Ishikawa (cell line): ENCODE data around the gene CLSTN2.

Source experiments
- CEBPB ChIP-seq: IDR thresholded peaks from 2 replicates; pipeline ENCODE4 v1.6.1; 2012
- CREB1 ChIP-seq: IDR thresholded peaks from 2 replicates; pipeline ENCODE4 v1.6.1; 2012; ENCODE audit warnings: low read depth
- EGR1 ChIP-seq: IDR thresholded peaks from 2 replicates; pipeline ENCODE4 v1.6.1; 2012
- EP300 ChIP-seq: IDR thresholded peaks from 2 replicates; pipeline ENCODE4 v1.6.1; 2012; ENCODE audit warnings: borderline replicate concordance
- FOXM1 ChIP-seq: IDR thresholded peaks from 2 replicates; pipeline ENCODE4 v1.6.1; 2012; ENCODE audit warnings: low read depth, borderline replicate concordance
- MAX ChIP-seq: IDR thresholded peaks from 2 replicates; pipeline ENCODE4 v1.6.1; 2012
- NFIC ChIP-seq: IDR thresholded peaks from 2 replicates; pipeline ENCODE4 v1.6.1; 2012
- RAD21 ChIP-seq: IDR thresholded peaks from 2 replicates; pipeline ENCODE4 v1.6.1; 2012; ENCODE audit warnings: low read depth
- REST ChIP-seq: IDR thresholded peaks from 2 replicates; pipeline ENCODE4 v1.6.1; 2012; ENCODE audit warnings: low read depth, mild to moderate bottlenecking
- TAF1 ChIP-seq: IDR thresholded peaks from 2 replicates; pipeline ENCODE4 v1.6.1; 2012; ENCODE audit warnings: low read depth, mild to moderate bottlenecking
- TCF12 ChIP-seq: IDR thresholded peaks from 2 replicates; pipeline ENCODE4 v1.6.1; 2012; ENCODE audit warnings: low read depth
- TEAD4 ChIP-seq: IDR thresholded peaks from 2 replicates; pipeline ENCODE4 v1.6.1; 2012
- USF1 ChIP-seq: IDR thresholded peaks from 2 replicates; pipeline ENCODE4 v1.6.1; 2012
- YY1 ChIP-seq: IDR thresholded peaks from 2 replicates; pipeline ENCODE4 v1.6.1; 2012; ENCODE audit warnings: low read depth
- ZBTB7A ChIP-seq: IDR thresholded peaks from 2 replicates; pipeline ENCODE4 v1.6.1; 2012; ENCODE audit warnings: low read depth

The CLSTN2 gene

GRCh38 chr3:140472306-140473020, 537.5 kb downstream of the CLSTN2 start:
- TF ChIP-seq CEBPB (no peak), EP300 (no peak), CREB1 (no peak), TAF1 (no peak), USF1 (no peak), RAD21 (no peak), NFIC (no peak), REST (no peak), TCF12 (no peak), YY1 (no peak), FOXM1 (no peak), TEAD4 (no peak), EGR1 (no peak), ZBTB7A (no peak), MAX (no peak)

GRCh38 chr3:140487566-140487965, 552.6 kb downstream of the CLSTN2 start:
- TF ChIP-seq USF1 (no peak), CREB1 (no peak), ZBTB7A (no peak), RAD21 (no peak), MAX (no peak), NFIC (no peak), EP300 (no peak), CEBPB (no peak), TAF1 (no peak), YY1 (no peak), EGR1 (no peak), TCF12 (no peak), FOXM1 (no peak), REST (no peak)

- TF ChIP-seq EGR1 (no peak), CEBPB (no peak), MAX (no peak), YY1 (no peak), FOXM1 (no peak), USF1 (no peak), NFIC (no peak), REST (no peak), TEAD4 (no peak), EP300 (no peak), TAF1 (no peak), TCF12 (no peak), ZBTB7A (no peak), RAD21 (no peak), CREB1 (no peak)
These were observed 558.3 kb downstream of the CLSTN2 start for GRCh38 chr3:140493271-140493670.
